HFF-Myc (cell line): Measurements from ENCODE around the gene MLYCD.

Experiments used
- DNase-seq: peaks from one replicate; pipeline ENCODE4 v3.0.0-alpha.2; 2011; ENCODE audit warnings: low read depth; ENCODE audit errors: extremely low read depth
- H3K4me3 ChIP-seq: replicated peaks from 2 replicates; pipeline ENCODE4 v1.5.1; 2011; ENCODE audit warnings: low read depth, mild to moderate bottlenecking, control low read depth, low read length
- TF ChIP-seq, protein P1 (sequence below): IDR thresholded peaks from 2 replicates; pipeline ENCODE4 v1.5.1; 2012; ENCODE audit warnings: mild to moderate bottlenecking, low read depth, low read length, control low read depth; ENCODE audit errors: missing control alignments

The MLYCD gene

DNA sequence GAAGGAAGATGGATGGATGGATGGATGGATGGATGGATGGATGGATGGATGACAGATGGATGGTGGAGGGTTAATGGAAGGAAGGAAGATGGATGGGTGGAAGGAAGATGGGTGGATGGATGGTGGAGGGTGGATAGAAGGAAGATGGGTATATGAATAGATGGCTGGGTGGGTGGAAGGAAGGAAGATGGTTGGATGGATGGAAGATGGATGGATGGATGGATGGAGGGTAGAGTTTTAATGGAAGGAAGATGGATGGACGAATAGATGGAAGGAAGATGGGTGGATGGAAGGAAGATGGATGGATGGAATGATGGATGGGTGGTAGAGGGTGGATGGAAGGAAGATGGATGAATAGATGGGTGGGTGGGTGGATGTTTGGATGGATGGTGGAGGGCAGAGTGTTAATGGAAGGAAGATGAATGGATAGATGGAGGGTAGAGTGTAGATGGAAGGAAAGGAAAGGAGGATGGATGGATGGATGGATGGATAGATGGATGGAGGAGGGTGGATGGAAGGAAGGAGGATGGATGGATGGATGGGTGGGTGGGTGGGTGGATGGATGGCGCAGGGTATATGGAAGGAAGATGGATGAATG, 22.1 kb downstream of the MLYCD start:
- H3K4me3 ChIP-seq: no peak overlapping the region
- TF ChIP-seq, protein P1, sequence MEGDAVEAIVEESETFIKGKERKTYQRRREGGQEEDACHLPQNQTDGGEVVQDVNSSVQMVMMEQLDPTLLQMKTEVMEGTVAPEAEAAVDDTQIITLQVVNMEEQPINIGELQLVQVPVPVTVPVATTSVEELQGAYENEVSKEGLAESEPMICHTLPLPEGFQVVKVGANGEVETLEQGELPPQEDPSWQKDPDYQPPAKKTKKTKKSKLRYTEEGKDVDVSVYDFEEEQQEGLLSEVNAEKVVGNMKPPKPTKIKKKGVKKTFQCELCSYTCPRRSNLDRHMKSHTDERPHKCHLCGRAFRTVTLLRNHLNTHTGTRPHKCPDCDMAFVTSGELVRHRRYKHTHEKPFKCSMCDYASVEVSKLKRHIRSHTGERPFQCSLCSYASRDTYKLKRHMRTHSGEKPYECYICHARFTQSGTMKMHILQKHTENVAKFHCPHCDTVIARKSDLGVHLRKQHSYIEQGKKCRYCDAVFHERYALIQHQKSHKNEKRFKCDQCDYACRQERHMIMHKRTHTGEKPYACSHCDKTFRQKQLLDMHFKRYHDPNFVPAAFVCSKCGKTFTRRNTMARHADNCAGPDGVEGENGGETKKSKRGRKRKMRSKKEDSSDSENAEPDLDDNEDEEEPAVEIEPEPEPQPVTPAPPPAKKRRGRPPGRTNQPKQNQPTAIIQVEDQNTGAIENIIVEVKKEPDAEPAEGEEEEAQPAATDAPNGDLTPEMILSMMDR: no peak
- DNase-seq: no peak

GRCh38 chr16:83923581-83924365, 24.9 kb downstream of the MLYCD start:
- TF ChIP-seq, protein P1: no peak
- no peak for DNase-seq
- H3K4me3 ChIP-seq: no peak overlapping the region

DNA sequence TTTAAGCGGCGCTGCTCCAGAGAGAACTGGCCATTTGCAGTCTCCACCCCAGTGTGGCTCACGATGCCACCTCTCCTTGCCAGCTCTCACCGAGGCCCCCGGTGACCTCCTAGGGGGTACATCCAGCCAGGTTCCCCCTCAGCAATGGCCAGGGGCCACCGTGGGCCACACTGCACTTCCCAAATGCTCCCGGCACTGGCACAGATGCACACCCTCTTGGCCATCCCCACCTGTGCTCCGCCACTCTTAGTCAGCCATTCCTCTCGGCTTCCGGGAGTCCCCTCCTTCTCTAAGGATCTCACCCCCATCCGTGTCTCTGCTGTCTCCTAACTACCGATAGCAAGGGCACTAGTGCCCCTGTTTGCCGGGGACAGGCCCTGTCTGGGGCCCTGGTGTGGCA, 25.8 kb downstream of the MLYCD start:
- TF ChIP-seq, protein P1: no peak
- no peak for DNase-seq
- H3K4me3 ChIP-seq: no peak overlapping the region

GRCh38 chr16:83925095-83925905, 26.4 kb downstream of the MLYCD start:
- no peak for DNase-seq
- H3K4me3 ChIP-seq: no peak overlapping the region
- TF ChIP-seq, protein P1: no peak

- TF ChIP-seq, protein P1: no peak
- DNase-seq: no peak
- no peak overlapping the region for H3K4me3 ChIP-seq
Observed at GRCh38 chr16:83925957-83926725, 27.2 kb downstream of the MLYCD start.

DNA sequence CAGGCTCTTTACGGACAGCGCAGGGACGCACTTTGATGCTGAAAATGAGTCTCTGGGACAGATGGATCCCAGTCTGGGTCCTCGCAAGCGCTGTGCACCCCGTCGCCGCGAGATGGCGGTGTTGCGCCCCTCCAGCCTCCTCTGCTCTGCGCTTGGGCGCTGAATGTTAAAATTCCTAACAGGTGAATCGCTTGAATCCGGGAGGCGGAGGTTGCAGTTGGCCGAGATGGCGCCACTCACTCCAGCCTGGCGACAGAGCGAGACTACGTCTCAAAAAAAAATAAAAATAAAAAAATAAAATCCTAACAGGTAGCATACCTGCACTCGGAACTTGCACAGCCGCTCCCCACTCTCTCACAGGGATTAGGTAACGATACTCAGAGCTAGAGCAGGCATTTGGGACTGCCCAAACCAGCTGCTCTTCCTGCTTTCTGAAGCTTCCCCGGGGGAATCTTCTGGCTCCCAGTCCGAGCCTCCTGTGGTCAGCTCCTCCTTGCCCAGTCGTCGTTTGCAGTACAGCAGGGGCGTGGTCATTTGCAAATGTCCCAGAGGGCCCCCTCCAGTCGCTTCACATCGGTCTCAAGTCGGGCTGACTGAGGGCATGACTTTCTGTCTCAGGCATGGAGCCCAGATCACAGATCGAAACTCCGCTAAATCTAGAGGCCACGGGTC, 27.9 kb downstream of the MLYCD start:
- no peak overlapping the region; the same call in 1 of the 2 replicates for H3K4me3 ChIP-seq
- TF ChIP-seq, protein P1: peak; percentile 98
- DNase-seq: peak; percentile 36
